ENCODE results near the gene C2CD4C.

DNA sequence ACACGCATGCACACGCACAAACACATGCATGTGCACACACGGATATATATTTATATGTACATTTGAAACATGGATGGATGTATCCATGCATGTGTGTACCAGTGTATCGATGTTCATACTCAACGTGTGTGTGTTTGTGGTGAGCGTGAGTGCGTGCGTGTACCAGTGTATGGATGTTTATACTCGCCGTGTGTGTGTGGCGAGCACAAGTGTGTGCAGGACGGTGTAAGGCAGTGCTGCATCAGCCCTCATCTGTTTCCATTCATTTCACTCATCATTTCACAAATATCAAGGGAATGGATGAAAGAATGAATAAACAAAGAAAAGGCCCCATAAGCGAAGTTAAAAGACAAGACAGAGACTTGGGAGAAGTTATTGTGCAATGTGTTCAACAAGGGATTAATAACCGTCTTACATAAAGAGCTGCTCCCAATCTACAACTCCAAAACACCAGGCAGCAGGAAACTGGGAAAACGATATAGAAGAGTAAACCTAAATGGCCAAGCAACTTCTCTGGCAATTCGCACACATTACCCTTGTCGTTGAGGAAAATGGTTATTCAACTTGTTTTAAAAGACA, 42.7 kb downstream of the C2CD4C start:
- TF ChIP-seq POLR2AphosphoS5 (IDR thresholded peaks at IDR 0.05; ENCODE audit: low read depth, low read length) (no peak), SIN3A (IDR thresholded peaks at IDR 0.05; ENCODE audit: borderline replicate concordance, insufficient read depth, low read length) (no peak), TAF1 (IDR thresholded peaks at IDR 0.05; ENCODE audit: borderline replicate concordance, insufficient read depth, low read length) (no peak)
